Diencephalon (tissue), 1 donor: ENCODE data around the gene CRNN. TPM values are rescaled to one million over a fixed set of nuclear protein-coding genes. Genes with fewer than 3 reads are reported as not detected.

ENCODE experiments used
- small RNA-seq: library from RNA; depleted of rRNA; stranded (forward); fragments of <200 nt; gene quantifications from one replicate; pipeline ENCODE3, GENCODE V24; 2014
- total RNA-seq: library from RNA; depleted of rRNA; stranded (reverse); fragments of >200 nt; gene quantifications from one replicate; pipeline ENCODE4 v1.2.3, GENCODE V29; 2014

Gene CRNN
- total RNA-seq: not detected

DNA sequence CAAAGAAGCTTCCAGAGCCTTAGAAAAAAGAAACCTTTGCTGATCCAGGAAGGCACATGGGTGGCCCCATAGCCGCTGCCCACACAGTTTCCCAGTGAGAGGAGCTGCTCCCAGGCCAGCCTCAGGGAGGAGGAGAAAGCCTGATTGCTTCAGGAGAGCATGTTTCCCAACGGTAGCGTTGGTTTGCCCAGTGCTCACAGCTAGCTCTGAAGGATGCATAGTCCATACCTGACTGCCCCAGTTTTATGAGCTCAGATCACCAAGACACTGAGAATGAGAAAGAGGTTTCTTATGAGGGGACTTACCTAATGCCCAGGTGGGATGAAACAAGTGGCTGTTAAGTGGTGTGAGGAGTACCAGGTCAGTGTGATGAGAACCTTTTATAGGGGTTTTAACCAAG lies at the start of gene CRNN:
Gene CRNN (minus strand): TSS at position 355 of the 400 bp plus-strand sequence. CDS start 2,030 bp downstream, outside the sequence.

DNA sequence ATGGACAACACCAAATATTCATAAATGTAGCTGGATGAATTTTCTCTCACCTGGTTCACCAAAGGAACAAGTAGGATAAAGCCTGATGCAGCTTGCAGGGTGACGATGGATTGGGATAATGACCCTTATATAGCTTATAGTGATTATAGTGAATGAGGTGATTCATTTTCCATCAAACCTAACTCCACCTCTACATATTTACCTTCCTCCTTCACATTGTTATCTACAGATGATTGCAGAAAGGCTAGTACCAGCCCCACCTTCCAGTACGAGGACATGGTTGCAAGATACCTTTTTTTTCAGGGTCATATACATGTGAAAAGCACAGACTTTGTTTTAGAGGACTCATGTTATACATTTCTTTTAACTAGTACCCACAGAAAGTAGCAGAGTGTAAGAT lies 54.2 kb downstream of the CRNN start, which contains the start of gene FLG2:
Gene FLG2 (minus strand): TSS at position 101 of the 400 bp plus-strand sequence. CDS start 1,122 bp downstream, outside the sequence.

Small RNA genes within 50 kb of the gene (small RNA-seq; reads per million reads assigned to genes)
- not detected for gene HMGN3P1

Other genes with a start within 250 kb of the CRNN start
- gene HRNR, start 190.1 kb downstream of the CRNN start, total RNA-seq: not detected
- gene FLG, start 89.0 kb downstream of the CRNN start, total RNA-seq: not detected
- not detected for gene FLG2, start 54.3 kb downstream of the CRNN start, total RNA-seq
- not detected for gene LCE5A, start 96.5 kb upstream of the CRNN start, total RNA-seq
- not detected for gene CRCT1, start 100.2 kb upstream of the CRNN start, total RNA-seq
- not detected for gene LCE3E, start 152.5 kb upstream of the CRNN start, total RNA-seq
- gene LCE3D, start 166.3 kb upstream of the CRNN start, total RNA-seq: not detected
- gene LCE3C, start 186.0 kb upstream of the CRNN start, total RNA-seq: not detected
- not detected for gene LCE3B, start 199.5 kb upstream of the CRNN start, total RNA-seq
- not detected for gene LCE3A, start 208.8 kb upstream of the CRNN start, total RNA-seq
- not detected for gene LCE2D, start 249.1 kb upstream of the CRNN start, total RNA-seq